ENCODE measurements around the gene CEBPA. TPM values are rescaled to one million over a fixed set of nuclear protein-coding genes. Genes with fewer than 3 reads are reported as not detected.

The CEBPA gene
- total RNA-seq, 1 donor from 2014 or later = 0.07 TPM

- intact Hi-C loops (cut with micrococcal nuclease) = no loop called here
Measured at GRCh38 chr19:33254245-33254824, 48.0 kb downstream of the CEBPA start.

GRCh38 chr19:33252971-33253370 is 49.4 kb downstream of the CEBPA start:
- intact Hi-C loops (cut with micrococcal nuclease) = no loop called here

- intact Hi-C loops (cut with micrococcal nuclease) = no loop called here
Measured at GRCh38 chr19:33252418-33252962, 49.8 kb downstream of the CEBPA start.

GRCh38 chr19:33251526-33252090 is 50.7 kb downstream of the CEBPA start:
- intact Hi-C loops (cut with micrococcal nuclease) = no loop called here

- intact Hi-C loops (cut with micrococcal nuclease) = no loop called here
Measured at GRCh38 chr19:33251076-33251475, 51.3 kb downstream of the CEBPA start.

GRCh38 chr19:33250500-33250899 is 51.8 kb downstream of the CEBPA start:
- intact Hi-C loops (cut with micrococcal nuclease) = no loop called here

Other genes starting within 250 kb of the CEBPA start
- 0.48 and 0.66 TPM in 2 replicates for gene RHPN2, start 237.6 kb downstream of the CEBPA start, total RNA-seq
- 12.3 and 14.1 TPM in 2 replicates for gene GPATCH1, start 221.4 kb downstream of the CEBPA start, total RNA-seq
- gene WDR88, start 170.4 kb downstream of the CEBPA start, total RNA-seq = not detected in 2 replicates
- gene LRP3, start 108.2 kb downstream of the CEBPA start, total RNA-seq = 0.25 and 0.84 TPM in 2 replicates
- gene SLC7A10, start 76.7 kb downstream of the CEBPA start, total RNA-seq = not detected in 2 replicates
- gene CEBPG, start 71.2 kb upstream of the CEBPA start, total RNA-seq = 22.0 and 22.3 TPM in 2 replicates
- gene PEPD, start 219.3 kb upstream of the CEBPA start, total RNA-seq = 22.7 and 24.4 TPM in 2 replicates